ENCODE measurements around the gene SPATA12. TPM values are rescaled to one million over a fixed set of nuclear protein-coding genes. Genes with fewer than 3 reads are reported as not detected.

The SPATA12 gene
- total and polyA plus RNA-seq, 2 experiments from 2014 or later, result 0.10 to 0.65 TPM

- peaks cover 19% of the 10 kb centered on the region for H3K79me2 ChIP-seq (replicated peaks; ENCODE audit: insufficient read depth)
- Mint-ChIP-seq H3K9me3 (no peaks in the 10 kb centered on the region), H3K27ac (no peak overlapping the region), H3K4me1 (peaks cover 9% of the 10 kb centered on the region; the same call in 2 of the 3 replicates), H3K36me3 (ENCODE audit: low read depth) (peaks cover 63% of the 10 kb centered on the region), H3K4me3 (no peak overlapping the region), H3K27me3 (ENCODE audit: insufficient read depth, low read depth, poor library complexity) (peaks cover 2% of the 10 kb centered on the region)
- peaks cover 13% of the 10 kb centered on the region; the same call in 1 of the 2 replicates for H3F3A ChIP-seq (replicated peaks; ENCODE audit: low read depth)
- no peak overlapping the region for H3K4me3 ChIP-seq
- H3K9me2 ChIP-seq (ENCODE audit: insufficient read depth), result no peaks in the 10 kb centered on the region
- DNase-seq (ENCODE audit: low spot score) (no peak), ATAC-seq (no peak)
- TF ChIP-seq ZNF462 (CRISPR knock-in tag; IDR thresholded peaks at IDR 0.05) (no peak), CREB1 (CRISPR knock-in tag; IDR thresholded peaks at IDR 0.05; ENCODE audit: low read depth) (no peak), POLR2AphosphoS5 (IDR thresholded peaks at IDR 0.05; ENCODE audit: low read depth) (no peak), NANOG (IDR thresholded peaks at IDR 0.05; ENCODE audit: borderline replicate concordance) (no peak), ETS1 (IDR thresholded peaks at IDR 0.05) (no peak), STAT1 (IDR thresholded peaks at IDR 0.05; ENCODE audit: unreplicated experiment) (no peak), ZNF114 (CRISPR knock-in tag; IDR thresholded peaks at IDR 0.05) (no peak), ZNF331 (CRISPR knock-in tag; IDR thresholded peaks at IDR 0.05; ENCODE audit: low read depth) (no peak), EZH2 (IDR thresholded peaks at IDR 0.05; ENCODE audit: low read depth, unreplicated experiment) (no peak), EZH2phosphoT487 (IDR thresholded peaks at IDR 0.05; ENCODE audit: unreplicated experiment) (no peak), REST (IDR thresholded peaks at IDR 0.05; ENCODE audit: unreplicated experiment) (no peak), JUNB (IDR thresholded peaks at IDR 0.05; ENCODE audit: unreplicated experiment) (no peak), CTCF (conservative IDR thresholded peaks at IDR 0.05; ENCODE audit: low read depth in 2 of 2) (no peak)
- peak overlapping the region; percentile 50; the same call in 1 of the 2 replicates for H3K27ac ChIP-seq (ENCODE audit: low read depth)
- H4K20me1 ChIP-seq (replicated peaks; ENCODE audit: insufficient read depth), result peaks cover 7% of the 10 kb centered on the region
- H3K36me3 ChIP-seq (ENCODE audit: insufficient read depth), result peaks cover 30% of the 10 kb centered on the region
- H3K4me2 ChIP-seq, result no peak overlapping the region
- H2AFZ ChIP-seq, result no peak overlapping the region
- H3K4me1 ChIP-seq (ENCODE audit: insufficient read depth), result 0 out of 2 replicates have a peak, but pooled peaks cover 4% of the 10 kb centered on the region
- H3K27me3 ChIP-seq (ENCODE audit: insufficient read depth), result no peaks in the 10 kb centered on the region
These were observed 34.1 kb downstream of the SPATA12 start for GRCh38 chr3:57094575-57094974.

Data from GM23338 (cell line).